Activated CD8-positive, alpha-beta memory T cell treated with anti-CD3 and anti-CD28 coated beads for 4 hours (primary cell): ENCODE measurements around the gene KHDC4.
"Not testable (repeated sequence)": the region's sequence is repeated elsewhere in the genome, so short reads cannot be mapped to it uniquely, and the experiment has no call there.

Source experiments
- DNase-seq, 2 donors: peaks; one replicate each; pipeline ENCODE4 v3.0.0-alpha.2; 2020; ENCODE audit warnings: low read depth in 2 of 2

Gene KHDC4

DNA sequence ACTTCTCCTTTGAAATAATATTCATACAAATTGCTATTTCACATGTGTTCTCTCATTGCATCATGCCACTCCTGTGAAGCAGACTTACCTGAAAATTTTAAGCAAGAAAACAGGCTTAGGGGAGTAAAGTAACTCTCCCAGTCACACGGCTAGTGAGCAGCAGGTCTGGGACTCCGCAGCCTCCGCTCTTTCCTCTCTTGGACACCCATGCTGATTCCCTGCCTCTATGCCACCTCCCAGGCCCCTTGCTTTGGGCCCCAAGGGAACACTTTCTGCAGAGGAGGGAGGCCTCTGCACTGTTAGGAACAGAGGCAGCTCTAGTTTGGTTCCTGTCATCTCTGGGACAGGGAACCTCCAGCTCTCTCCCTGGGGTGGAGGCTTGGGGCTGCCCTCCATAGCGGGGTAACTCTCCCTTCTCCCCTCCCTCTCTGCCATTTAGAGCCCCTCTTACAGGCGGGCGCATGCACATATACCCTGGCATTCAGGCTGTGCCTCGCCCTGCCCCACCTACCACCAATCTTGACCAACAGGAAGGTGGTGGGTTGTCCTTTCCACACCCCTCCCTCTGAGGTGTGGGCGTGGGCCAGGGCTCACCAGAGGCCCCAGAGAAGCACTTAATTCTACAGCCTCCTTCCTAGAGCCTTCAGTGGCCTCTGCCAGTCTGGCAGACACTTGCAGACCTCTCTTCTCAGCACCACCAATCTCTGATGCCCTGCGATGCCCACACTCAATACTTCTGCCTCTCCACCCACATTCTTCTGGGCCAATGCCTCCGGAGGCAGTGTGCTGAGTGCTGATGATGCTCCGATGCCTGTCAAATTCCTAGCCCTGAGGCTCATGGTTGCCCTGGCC is 7.0 kb upstream of the KHDC4 start, which contains the start of gene RXFP4:
Gene RXFP4, plus strand, starts transcription at position 646 of the 852 bp plus-strand sequence. Its CDS starts 72 bp downstream, at position 718.
- no peak for DNase-seq

DNA sequence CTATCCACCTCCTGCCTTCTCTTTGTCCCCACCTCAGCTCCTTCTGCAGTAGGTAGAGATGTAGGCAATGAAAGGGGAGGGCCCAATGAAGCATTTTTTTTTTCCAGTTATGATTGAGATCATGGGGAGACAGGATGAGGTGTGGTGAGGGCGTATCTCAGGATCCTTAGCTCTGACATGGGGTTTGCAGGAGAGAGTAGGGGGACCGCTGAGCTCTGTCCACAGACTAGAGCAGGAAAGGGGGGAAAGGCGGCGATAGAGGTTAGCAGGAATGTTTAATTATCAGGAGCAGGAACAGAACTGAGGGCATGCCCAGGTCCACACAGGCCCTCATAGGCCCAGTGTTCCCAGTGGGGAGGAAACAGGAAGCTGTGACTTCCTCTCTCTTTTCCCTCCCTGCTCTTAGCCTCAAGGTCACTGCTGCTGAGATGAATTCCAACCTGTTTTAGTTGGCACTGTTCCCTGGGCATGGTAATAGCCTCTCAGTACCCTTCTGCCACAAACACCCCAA is 6.3 kb upstream of the KHDC4 start:
- DNase-seq: no peak

DNA sequence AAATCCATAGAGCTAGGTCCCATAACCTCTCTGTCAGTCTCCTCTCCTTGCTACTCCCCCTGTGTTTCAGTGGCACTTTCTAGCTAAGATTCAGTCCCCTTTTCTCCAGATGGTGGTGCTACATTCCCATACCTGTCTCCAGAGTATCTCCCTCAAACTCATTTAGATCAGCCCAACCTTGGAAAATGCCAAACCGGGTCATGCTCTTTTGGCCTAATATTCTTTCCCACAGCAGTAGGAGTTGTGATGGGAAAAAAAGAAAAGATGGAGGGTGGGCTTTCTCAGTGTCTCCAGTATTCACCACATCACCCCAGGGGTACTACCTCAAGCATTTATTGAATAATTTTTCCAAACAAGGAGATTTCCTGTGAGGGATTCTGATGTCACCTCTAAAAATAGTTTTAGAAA is 4.0 kb upstream of the KHDC4 start:
- DNase-seq: no peak

DNA sequence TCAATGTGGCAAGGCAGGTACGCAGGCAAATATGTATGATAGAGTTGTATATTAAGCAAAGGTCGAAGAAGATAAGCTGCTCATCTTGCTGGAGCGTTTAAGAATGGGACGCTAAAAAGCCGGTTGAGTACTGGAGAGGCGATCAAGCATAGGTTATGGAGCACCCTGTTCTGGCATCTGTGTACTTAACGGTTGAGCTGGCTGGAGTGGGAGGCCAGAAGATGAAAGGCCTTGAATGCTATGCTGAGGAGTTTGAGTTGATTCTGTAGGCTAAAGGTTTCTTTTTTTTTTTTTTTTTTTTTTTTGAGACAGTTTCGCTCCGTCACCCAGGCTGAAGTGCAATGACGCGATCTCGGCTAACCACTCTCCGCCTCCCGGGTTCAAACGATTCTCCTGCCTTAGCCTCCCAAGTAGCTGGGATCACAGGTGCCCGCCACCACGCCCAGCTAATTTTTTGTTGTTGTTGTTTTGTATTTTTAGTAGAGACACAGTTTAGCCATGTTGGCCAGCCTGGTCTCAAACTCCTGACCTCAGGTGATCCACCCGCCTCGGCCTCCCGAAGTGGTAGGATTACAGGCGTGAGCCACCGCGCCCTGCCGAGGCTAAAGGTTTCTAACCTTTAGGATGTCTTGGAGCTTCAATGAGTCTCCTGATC is 850 bp upstream of the KHDC4 start:
- no peak for DNase-seq

GRCh38 chr1:155933591-155934096 is 569 bp downstream of the KHDC4 start:
- no peak for DNase-seq

- DNase-seq: no peak
These were observed 1.7 kb downstream of the KHDC4 start for GRCh38 chr1:155932487-155932886.

DNA sequence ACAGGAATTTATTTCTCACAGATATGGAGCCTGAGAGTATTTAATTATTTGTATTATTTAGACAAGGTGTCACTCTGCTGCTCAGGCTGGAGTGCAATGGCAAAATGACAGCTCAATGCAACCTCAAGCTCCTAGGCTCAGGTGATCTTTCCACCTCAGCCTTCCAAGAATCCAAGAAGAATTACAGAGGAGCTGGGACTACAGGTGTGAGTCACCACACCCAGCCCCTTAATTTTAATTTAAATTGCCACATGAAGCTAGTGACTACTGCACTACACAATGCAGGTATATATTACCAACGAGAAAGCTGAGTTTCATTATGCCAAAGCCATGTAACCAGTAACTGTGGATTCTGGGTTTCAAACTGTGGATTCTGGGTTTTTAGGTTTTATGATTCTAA is 2.1 kb downstream of the KHDC4 start:
- DNase-seq: no peak

- no peak for DNase-seq
These were observed 2.7 kb downstream of the KHDC4 start for GRCh38 chr1:155931332-155932038.

DNA sequence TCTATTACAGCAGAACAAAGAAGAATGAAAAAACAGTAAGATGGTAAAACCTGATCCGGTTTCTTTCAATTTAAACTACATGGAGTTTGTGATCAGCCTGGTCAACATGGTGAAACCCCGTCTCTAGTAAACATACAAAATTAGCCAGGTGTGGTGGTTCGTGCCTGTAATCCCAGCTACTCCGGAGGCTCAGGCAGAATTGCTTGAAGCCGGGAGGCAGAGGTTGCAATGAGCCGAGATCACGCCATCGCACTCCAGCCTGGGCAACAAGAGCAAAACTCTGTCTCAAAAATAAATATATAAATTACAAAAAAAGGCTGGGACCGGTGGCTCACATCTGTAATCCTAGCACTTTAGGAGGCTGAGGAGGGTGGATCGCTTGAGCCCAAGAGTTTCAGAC is 3.5 kb downstream of the KHDC4 start:
- not testable (repeated sequence) for DNase-seq

DNA sequence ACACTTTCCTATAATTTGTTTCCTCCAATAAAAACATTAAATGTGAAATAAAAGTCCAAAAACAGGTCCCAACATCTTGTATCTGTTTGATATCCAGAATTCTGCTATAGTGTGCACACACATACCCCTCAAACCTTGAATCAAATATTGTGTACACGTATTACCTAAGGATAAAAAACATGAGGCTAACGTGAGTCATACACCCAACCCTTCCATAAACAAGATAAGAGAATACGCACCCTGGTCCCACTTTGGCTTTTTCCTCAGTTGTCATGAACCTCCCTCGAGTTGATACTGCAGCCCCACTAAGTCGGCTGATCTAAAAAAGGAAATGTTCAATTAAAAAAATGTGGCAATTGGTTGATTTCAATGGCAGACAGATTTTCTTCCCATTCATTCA is 5.2 kb downstream of the KHDC4 start:
- no peak for DNase-seq

DNA sequence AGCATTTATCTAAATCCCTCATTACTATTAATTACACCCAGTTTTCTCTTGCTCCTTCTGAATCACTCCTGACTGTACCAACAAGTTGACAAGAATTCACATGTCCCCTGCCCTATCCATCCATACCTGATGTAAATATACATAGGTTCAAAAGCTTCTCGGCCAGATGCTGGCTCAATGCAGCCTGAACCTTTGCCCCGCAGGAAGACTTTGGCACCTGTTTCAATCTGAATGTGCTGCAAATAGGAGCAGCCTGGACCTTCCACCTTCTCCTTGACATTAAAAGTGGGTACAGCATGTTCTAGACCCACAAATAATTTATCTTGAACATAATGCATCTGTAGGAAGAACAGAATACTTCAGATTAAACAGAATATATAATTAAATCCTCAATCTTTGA is 8.7 kb downstream of the KHDC4 start:
- DNase-seq: no peak

- DNase-seq: no peak
These were observed 13.5 kb downstream of the KHDC4 start for GRCh38 chr1:155920717-155921116.

DNA sequence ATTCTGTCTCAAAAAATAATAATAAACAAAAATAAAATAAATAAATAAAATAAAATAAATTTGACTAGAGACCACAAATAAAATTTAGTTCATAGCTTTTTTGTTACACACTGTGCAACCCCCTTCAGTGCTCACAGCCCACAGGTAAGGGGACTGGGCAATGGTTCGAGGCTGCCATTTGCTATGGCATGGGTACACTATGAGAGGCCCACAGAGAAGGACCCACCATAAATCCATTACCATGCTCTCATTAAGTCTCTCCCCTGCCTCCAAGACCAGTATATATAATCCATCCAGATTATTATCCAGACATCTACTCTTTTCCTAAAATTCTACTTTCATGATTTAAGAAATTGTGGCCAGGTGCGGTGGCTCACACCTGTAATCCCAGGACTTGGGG is 14.4 kb downstream of the KHDC4 start:
- DNase-seq: no peak

DNA sequence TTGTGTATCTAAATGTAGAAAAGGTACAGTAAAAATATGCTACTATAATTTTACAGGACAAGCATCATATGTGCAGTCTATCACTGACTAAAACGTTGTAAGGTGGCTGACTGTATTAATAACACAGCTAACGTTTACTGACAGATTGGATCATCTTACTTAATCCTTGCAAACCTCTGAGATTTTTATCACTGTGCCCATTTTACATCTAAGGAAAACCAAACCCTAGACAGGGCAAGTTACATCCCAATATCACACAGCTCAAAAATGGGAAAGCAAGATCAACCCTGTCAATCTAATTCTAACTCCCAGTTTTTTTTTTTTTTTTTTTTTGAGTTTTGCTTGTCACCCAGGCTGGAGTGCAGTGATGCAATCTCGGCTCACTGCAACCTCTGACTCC is 15.6 kb downstream of the KHDC4 start:
- DNase-seq: no peak

DNA sequence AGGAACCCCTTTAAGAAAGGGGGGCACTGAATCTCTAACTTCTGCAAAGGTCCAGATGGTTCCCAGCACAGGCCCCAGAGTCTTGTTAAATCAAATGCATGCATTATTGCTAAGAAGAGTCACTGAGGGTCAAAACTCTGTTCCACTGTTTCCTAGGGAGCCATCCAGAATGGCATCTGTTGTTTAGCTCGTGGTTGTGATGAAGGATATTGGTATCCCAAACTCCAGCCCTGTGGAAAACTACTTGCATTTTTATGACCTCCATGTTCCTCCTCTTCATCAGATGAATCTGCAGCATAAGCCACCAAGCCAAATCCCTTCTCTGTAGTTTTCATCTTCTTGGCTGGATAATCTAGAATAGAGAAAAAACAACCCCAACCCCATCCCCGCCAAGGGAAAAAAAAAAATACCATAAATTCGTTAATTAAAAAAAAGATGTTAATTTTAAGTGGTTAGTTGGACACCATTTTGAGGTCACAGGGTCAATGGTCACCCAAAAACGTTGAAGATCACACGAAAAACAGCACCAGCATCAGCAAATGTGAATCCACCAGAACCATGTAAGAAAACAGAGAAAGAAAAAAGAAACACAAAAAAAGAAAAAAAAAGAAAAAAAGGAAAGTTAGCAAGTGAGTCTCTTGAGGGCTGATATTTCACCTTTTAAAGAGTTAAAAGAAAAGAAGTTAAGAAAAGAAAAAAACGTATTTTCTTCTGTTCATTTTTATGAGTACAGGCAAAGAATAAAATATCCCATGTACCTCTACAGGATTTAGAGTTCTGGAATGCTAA is 20.1 kb downstream of the KHDC4 start:
- no peak for DNase-seq

DNA sequence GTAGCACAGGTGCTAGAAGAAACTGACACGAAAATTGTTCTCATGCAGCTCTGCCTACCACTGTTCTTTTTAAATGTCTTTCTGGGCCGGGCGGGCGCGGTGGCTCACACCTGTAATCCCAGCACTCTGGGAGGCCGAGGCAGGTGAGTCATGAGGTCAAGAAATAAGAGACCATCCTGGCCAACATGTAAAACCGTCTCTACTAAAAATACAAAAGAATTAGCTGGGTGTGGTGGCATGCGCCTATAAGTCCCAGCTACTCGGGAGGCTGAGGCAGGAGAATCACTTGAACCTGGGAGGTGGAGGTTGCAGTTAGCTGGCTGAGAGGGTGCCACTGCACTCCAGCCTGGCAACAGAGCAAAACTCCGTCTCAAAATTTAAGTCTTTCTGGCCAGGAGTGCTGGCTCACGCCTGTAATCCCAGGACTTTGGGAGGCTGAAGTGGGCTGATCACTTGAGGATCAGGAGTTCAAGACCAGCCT is 22.1 kb downstream of the KHDC4 start:
- DNase-seq: no peak

- DNase-seq: peak; percentile 66 to 72
These were observed 22.8 kb downstream of the KHDC4 start, which contains the start of gene RIT1 for GRCh38 chr1:155911156-155912055. Gene RIT1 (minus strand): TSS chr1:155911349. CDS start chr1:155910761, 588 bp downstream.

DNA sequence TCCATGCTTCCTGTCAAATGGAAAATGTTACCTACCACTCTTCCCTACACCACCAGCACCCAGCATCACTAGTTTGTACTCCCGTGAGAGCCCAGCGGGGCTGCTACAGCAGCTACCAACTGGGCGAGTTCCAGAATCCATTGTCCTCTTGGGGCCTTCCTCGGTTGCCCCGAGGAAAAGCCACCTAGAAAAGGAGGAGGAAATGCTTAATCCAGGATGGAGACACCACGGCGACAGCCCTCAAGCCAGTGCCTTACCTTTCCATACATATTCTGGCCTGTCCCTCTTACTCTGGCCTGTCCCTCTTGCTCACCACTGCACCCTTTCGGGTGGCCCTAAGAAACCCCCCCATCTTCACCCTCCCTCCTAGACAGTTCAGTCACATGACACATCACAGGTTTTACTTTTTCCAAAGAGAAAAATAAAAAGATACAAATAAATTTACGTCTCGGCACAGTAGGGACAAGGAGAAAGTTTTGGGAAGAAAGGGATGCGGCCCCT is 23.5 kb downstream of the KHDC4 start:
- no peak for DNase-seq

DNA sequence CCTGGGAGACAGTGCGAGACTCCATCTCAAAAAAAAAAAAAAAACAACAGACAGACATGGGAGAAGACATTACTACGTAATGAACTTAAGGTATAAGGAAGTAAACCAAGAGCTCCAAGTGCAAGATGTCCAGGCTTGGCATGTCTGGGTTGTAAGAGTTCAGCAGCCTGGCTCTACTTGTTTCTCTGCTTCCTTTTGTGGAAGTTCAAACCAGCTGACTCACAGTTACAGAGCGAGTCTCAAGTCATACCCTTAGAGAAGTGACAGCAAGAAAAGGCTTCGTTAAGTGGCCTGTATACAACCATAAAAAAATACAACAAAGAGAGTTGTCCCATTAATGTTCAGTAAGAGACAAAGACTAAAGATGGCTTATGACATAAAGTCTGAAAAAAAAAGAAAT is 24.3 kb downstream of the KHDC4 start:
- DNase-seq: no peak

DNA sequence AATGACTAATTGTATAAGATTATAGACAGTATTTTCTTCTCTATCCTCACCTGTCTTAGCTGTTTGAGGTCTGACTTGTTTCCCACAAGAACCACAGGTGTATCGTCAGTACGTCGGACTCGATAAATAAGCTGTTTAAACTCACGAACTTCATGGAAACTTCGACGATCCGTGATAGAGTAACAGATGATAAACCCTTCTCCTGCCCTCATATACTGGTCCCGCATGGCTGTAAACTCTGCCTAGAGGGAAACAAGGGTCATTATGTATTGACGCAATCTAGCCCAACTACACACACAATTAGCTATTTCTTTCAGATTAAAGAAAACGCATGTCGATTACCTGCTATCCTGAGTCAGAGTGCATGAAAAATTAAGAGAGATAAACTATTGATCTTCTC is 30.0 kb downstream of the KHDC4 start:
- no peak for DNase-seq
